ENCODE data around the gene SLC24A3. TPM values are rescaled to one million over a fixed set of nuclear protein-coding genes. Genes with fewer than 3 reads are reported as not detected.

Gene SLC24A3
- total and polyA plus RNA-seq, 2 experiments from 2014 or later = 0.81 to 2.5 TPM

GRCh38 chr20:19519466-19519865, 307.0 kb downstream of the SLC24A3 start:
- Histone ChIP-seq H3K27me3 (ENCODE audit: insufficient read depth) (no peaks in the 10 kb centered on the region), H3K9me2 (ENCODE audit: insufficient read depth) (0 out of 2 replicates have a peak, but pooled peaks cover 3% of the 10 kb centered on the region), H3K4me3 (no peak overlapping the region), H3F3A (replicated peaks; ENCODE audit: low read depth) (no peaks in the 10 kb centered on the region), H3K4me2 (no peak overlapping the region), H3K4me1 (ENCODE audit: insufficient read depth) (no peaks in the 10 kb centered on the region), H3K27ac (ENCODE audit: low read depth) (no peak overlapping the region), H2AFZ (no peak overlapping the region), H3K79me2 (replicated peaks; ENCODE audit: insufficient read depth) (no peaks in the 10 kb centered on the region), H3K36me3 (ENCODE audit: insufficient read depth) (no peaks in the 10 kb centered on the region), H4K20me1 (replicated peaks; ENCODE audit: insufficient read depth) (no peaks in the 10 kb centered on the region)
- DNase-seq (ENCODE audit: low spot score) (no peak), ATAC-seq (no peak)
- Mint-ChIP-seq H3K36me3 (ENCODE audit: low read depth) (no peaks in the 10 kb centered on the region; the same call in 2 of the 3 replicates), H3K4me1 (no peaks in the 10 kb centered on the region), H3K27ac (no peak overlapping the region), H3K4me3 (no peak overlapping the region), H3K27me3 (ENCODE audit: insufficient read depth, low read depth, poor library complexity) (peaks cover 4% of the 10 kb centered on the region), H3K9me3 (peaks cover under 1% of the 10 kb centered on the region; the same call in 1 of the 3 replicates)
- TF ChIP-seq CREB1 (CRISPR knock-in tag; IDR thresholded peaks at IDR 0.05; ENCODE audit: low read depth) = no peak
- no peak for TF ChIP-seq EZH2phosphoT487 (IDR thresholded peaks at IDR 0.05; ENCODE audit: unreplicated experiment)
- no peak for TF ChIP-seq JUNB (IDR thresholded peaks at IDR 0.05; ENCODE audit: unreplicated experiment)
- TF ChIP-seq POLR2AphosphoS5 (IDR thresholded peaks at IDR 0.05; ENCODE audit: low read depth) = no peak
- TF ChIP-seq NANOG (IDR thresholded peaks at IDR 0.05; ENCODE audit: borderline replicate concordance) = no peak
- TF ChIP-seq ZNF114 (CRISPR knock-in tag; IDR thresholded peaks at IDR 0.05) = no peak
- no peak for TF ChIP-seq ZNF462 (CRISPR knock-in tag; IDR thresholded peaks at IDR 0.05)

DNA sequence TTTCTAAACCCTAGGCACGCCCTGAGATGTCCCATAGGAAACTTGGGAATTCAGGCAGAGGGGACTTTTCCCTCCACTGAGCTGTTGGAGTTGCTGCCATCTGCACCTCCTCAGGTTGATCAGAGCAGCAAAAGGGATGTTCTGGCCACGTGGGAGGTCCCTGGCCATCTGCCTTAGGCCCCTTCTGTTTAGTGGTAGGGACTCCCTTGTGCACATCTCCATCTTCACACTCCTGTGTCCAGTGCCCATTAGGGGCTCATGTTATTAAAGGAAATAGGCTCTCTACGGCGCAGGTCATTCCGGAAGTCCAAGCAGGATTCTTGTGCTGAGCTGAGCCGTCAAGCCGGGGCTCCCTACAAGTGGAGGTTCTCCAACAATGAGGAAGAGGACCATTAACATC, 307.8 kb downstream of the SLC24A3 start:
- H2AFZ ChIP-seq = no peak overlapping the region
- H4K20me1 ChIP-seq (replicated peaks; ENCODE audit: insufficient read depth) = no peaks in the 10 kb centered on the region
- H3K4me2 ChIP-seq = no peak overlapping the region
- no peak overlapping the region for H3K27ac Mint-ChIP-seq
- no peaks in the 10 kb centered on the region for H3K4me1 Mint-ChIP-seq
- H3K27me3 ChIP-seq (ENCODE audit: insufficient read depth) = no peaks in the 10 kb centered on the region
- H3F3A ChIP-seq (replicated peaks; ENCODE audit: low read depth) = no peaks in the 10 kb centered on the region
- no peak overlapping the region for H3K27ac ChIP-seq (ENCODE audit: low read depth)
- H3K79me2 ChIP-seq (replicated peaks; ENCODE audit: insufficient read depth) = no peaks in the 10 kb centered on the region
- H3K27me3 Mint-ChIP-seq (ENCODE audit: insufficient read depth, low read depth, poor library complexity) = peaks cover 4% of the 10 kb centered on the region
- no peak overlapping the region for H3K4me3 ChIP-seq
- ATAC-seq (no peak), DNase-seq (ENCODE audit: low spot score) (no peak)
- no peaks in the 10 kb centered on the region for H3K9me3 Mint-ChIP-seq
- no peak overlapping the region for H3K4me3 Mint-ChIP-seq
- no peaks in the 10 kb centered on the region; the same call in 2 of the 3 replicates for H3K36me3 Mint-ChIP-seq (ENCODE audit: low read depth)
- no peaks in the 10 kb centered on the region for H3K36me3 ChIP-seq (ENCODE audit: insufficient read depth)
- 0 out of 2 replicates have a peak, but pooled peaks cover 3% of the 10 kb centered on the region for H3K9me2 ChIP-seq (ENCODE audit: insufficient read depth)
- no peaks in the 10 kb centered on the region for H3K4me1 ChIP-seq (ENCODE audit: insufficient read depth)
- TF ChIP-seq EZH2 (IDR thresholded peaks at IDR 0.05; ENCODE audit: low read depth, unreplicated experiment) (no peak), ZNF331 (CRISPR knock-in tag; IDR thresholded peaks at IDR 0.05; ENCODE audit: low read depth) (no peak)
- TF ChIP-seq, protein P1, sequence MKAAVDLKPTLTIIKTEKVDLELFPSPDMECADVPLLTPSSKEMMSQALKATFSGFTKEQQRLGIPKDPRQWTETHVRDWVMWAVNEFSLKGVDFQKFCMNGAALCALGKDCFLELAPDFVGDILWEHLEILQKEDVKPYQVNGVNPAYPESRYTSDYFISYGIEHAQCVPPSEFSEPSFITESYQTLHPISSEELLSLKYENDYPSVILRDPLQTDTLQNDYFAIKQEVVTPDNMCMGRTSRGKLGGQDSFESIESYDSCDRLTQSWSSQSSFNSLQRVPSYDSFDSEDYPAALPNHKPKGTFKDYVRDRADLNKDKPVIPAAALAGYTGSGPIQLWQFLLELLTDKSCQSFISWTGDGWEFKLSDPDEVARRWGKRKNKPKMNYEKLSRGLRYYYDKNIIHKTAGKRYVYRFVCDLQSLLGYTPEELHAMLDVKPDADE (IDR thresholded peaks at IDR 0.05) = no peak
